Activated CD4-positive, CD25-positive, alpha-beta regulatory T cell (primary cell): ENCODE data around the gene INHBB.
"Not testable (repeated sequence)": the region's sequence is repeated elsewhere in the genome, so short reads cannot be mapped to it uniquely, and the experiment has no call there.

Source experiments
- DNase-seq, 4 experiments: peaks; one replicate each; lab custom pipeline; 2025; lab: John Stamatoyannopoulos, UW

Gene INHBB

GRCh38 chr2:120382541-120383144 is 36.7 kb downstream of the INHBB start:
- no peak for DNase-seq

- no peak for DNase-seq
Observed at GRCh38 chr2:120383191-120383590, 37.3 kb downstream of the INHBB start.

GRCh38 chr2:120383631-120384340 is 37.9 kb downstream of the INHBB start:
- no peak for DNase-seq

GRCh38 chr2:120384486-120385354 is 38.8 kb downstream of the INHBB start:
- DNase-seq: no peak

GRCh38 chr2:120385355-120386127 is 39.6 kb downstream of the INHBB start:
- DNase-seq: no peak

- DNase-seq: no peak
Observed at GRCh38 chr2:120388222-120389035, 42.5 kb downstream of the INHBB start.

GRCh38 chr2:120389036-120389391 is 43.1 kb downstream of the INHBB start:
- no peak for DNase-seq

GRCh38 chr2:120390381-120391055 is 44.6 kb downstream of the INHBB start:
- DNase-seq: no peak

GRCh38 chr2:120391382-120391781 is 45.4 kb downstream of the INHBB start:
- DNase-seq: not testable (repeated sequence)

- DNase-seq: no peak
Observed at GRCh38 chr2:120391911-120392665, 46.2 kb downstream of the INHBB start.

- no peak for DNase-seq
Observed at GRCh38 chr2:120392923-120393322, 47.0 kb downstream of the INHBB start.

- DNase-seq: no peak
Observed at GRCh38 chr2:120393456-120393855, 47.5 kb downstream of the INHBB start.

- DNase-seq: no peak
Observed at GRCh38 chr2:120394764-120395163, 48.8 kb downstream of the INHBB start.

GRCh38 chr2:120395221-120396012 is 49.5 kb downstream of the INHBB start:
- no peak for DNase-seq

- no peak for DNase-seq
Observed at GRCh38 chr2:120396013-120396860, 50.3 kb downstream of the INHBB start.

- no peak for DNase-seq
Observed at GRCh38 chr2:120396861-120397811, 51.2 kb downstream of the INHBB start.
